Mesothelial cell of epicardium (in vitro differentiated cells): Measurements from ENCODE around the gene HABP2. TPM values are rescaled to one million over a fixed set of nuclear protein-coding genes. Genes with fewer than 3 reads are reported as not detected.

Experiments
- DNase-seq, 2 experiments: peaks; one replicate each; pipeline ENCODE4 v3.0.0; 2021; ENCODE audit warnings: low spot score in 2 of 2; ENCODE audit not compliant: unreplicated experiment in 2 of 2
- H3K27ac Mint-ChIP-seq: 2 replicates; pipeline ENCODE4 v1.8.0; 2021; ENCODE audit warnings: mixed read lengths
- H3K27me3 Mint-ChIP-seq: 2 replicates; pipeline ENCODE4 v1.8.0; 2021; ENCODE audit warnings: low read depth, mixed read lengths
- H3K36me3 Mint-ChIP-seq: 2 replicates; pipeline ENCODE4 v1.8.0; 2021; ENCODE audit warnings: mixed read lengths
- H3K4me1 Mint-ChIP-seq: 2 replicates; pipeline ENCODE4 v1.8.0; 2021; ENCODE audit warnings: mixed read lengths
- H3K4me3 Mint-ChIP-seq: 2 replicates; pipeline ENCODE4 v1.8.0; 2021; ENCODE audit warnings: mild to moderate bottlenecking, moderate library complexity, mixed read lengths
- H3K9me3 Mint-ChIP-seq: 2 replicates; pipeline ENCODE4 v1.8.0; 2021; ENCODE audit warnings: mixed read lengths
- CTCF ChIP-seq: fragments of 200-600 bp; sonication (generic); IDR thresholded peaks from one replicate; pipeline ENCODE4 v1.5.0; 2021; ENCODE audit warnings: antibody characterized with exemption; ENCODE audit not compliant: unreplicated experiment
- total RNA-seq: library from RNA; stranded (reverse); gene quantifications from 3 replicates; pipeline ENCODE4 v1.2.1, GENCODE V29; 2021

The HABP2 gene
- total RNA-seq, 1 donor from 2014 or later = not detected

- Mint-ChIP-seq H3K4me3 (no peak overlapping the region), H3K27ac (no peak overlapping the region), H3K36me3 (no peaks in the 10 kb centered on the region), H3K27me3 (peaks cover 12% of the 10 kb centered on the region), H3K9me3 (no peaks in the 10 kb centered on the region), H3K4me1 (peaks cover 7% of the 10 kb centered on the region)
- TF ChIP-seq CTCF = no peak
- no peak for DNase-seq
These were observed 3.0 kb upstream of the HABP2 start for GRCh38 chr10:113549856-113550255.

- Mint-ChIP-seq H3K4me1 (peaks cover 8% of the 10 kb centered on the region), H3K4me3 (no peak overlapping the region), H3K9me3 (no peaks in the 10 kb centered on the region), H3K27me3 (peaks cover 11% of the 10 kb centered on the region), H3K36me3 (no peaks in the 10 kb centered on the region), H3K27ac (no peak overlapping the region)
- DNase-seq = no peak
- no peak for TF ChIP-seq CTCF
These were observed 2.5 kb upstream of the HABP2 start for GRCh38 chr10:113550365-113550764.

- Mint-ChIP-seq H3K9me3 (no peaks in the 10 kb centered on the region), H3K27me3 (peaks cover 8% of the 10 kb centered on the region), H3K4me3 (no peak overlapping the region), H3K4me1 (peaks cover 19% of the 10 kb centered on the region), H3K27ac (no peak overlapping the region), H3K36me3 (no peaks in the 10 kb centered on the region)
- no peak for TF ChIP-seq CTCF
- no peak for DNase-seq
These were observed 839 bp upstream of the HABP2 start for GRCh38 chr10:113552014-113552413.

GRCh38 chr10:113553149-113553548, 296 bp downstream of the HABP2 start:
- H3K9me3 Mint-ChIP-seq = no peaks in the 10 kb centered on the region
- H3K4me1 Mint-ChIP-seq = peaks cover 30% of the 10 kb centered on the region
- TF ChIP-seq CTCF = no peak
- H3K36me3 Mint-ChIP-seq = no peaks in the 10 kb centered on the region
- H3K27me3 Mint-ChIP-seq = peaks cover 18% of the 10 kb centered on the region
- no peak overlapping the region for H3K27ac Mint-ChIP-seq
- DNase-seq = no peak
- H3K4me3 Mint-ChIP-seq = no peak overlapping the region

GRCh38 chr10:113554214-113554613, 1.4 kb downstream of the HABP2 start:
- Mint-ChIP-seq H3K4me1 (peaks cover 34% of the 10 kb centered on the region), H3K36me3 (no peaks in the 10 kb centered on the region), H3K9me3 (no peaks in the 10 kb centered on the region), H3K27me3 (peaks cover 29% of the 10 kb centered on the region), H3K27ac (no peak overlapping the region), H3K4me3 (no peak overlapping the region)
- no peak for DNase-seq
- no peak for TF ChIP-seq CTCF

- Mint-ChIP-seq H3K27ac (no peak overlapping the region), H3K9me3 (no peaks in the 10 kb centered on the region), H3K36me3 (no peaks in the 10 kb centered on the region), H3K4me3 (no peak overlapping the region), H3K27me3 (peaks cover 39% of the 10 kb centered on the region), H3K4me1 (peaks cover 34% of the 10 kb centered on the region)
- no peak for DNase-seq
- TF ChIP-seq CTCF = no peak
These were observed 2.4 kb downstream of the HABP2 start for GRCh38 chr10:113555245-113555644.
